ENCODE results near the gene MCCD1. TPM values are rescaled to one million over a fixed set of nuclear protein-coding genes. Genes with fewer than 3 reads are reported as not detected.
"Not testable (repeated sequence)": the region's sequence is repeated elsewhere in the genome, so short reads cannot be mapped to it uniquely, and the experiment has no call there.

Gene MCCD1
- total RNA-seq, 1 experiment from 2014 or later: not detected

- TF ChIP-seq, protein P1, sequence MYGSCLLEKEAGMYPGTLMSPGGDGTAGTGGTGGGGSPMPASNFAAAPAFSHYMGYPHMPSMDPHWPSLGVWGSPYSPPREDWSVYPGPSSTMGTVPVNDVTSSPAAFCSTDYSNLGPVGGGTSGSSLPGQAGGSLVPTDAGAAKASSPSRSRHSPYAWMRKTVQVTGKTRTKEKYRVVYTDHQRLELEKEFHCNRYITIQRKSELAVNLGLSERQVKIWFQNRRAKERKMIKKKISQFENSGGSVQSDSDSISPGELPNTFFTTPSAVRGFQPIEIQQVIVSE (CRISPR knock-in tag; IDR thresholded peaks at IDR 0.05; ENCODE audit: borderline replicate concordance): no peak
Measured at GRCh38 chr6:31548544-31548873, 19.7 kb downstream of the MCCD1 start (continued).

GRCh38 chr6:31551371-31551770 lies 22.6 kb downstream of the MCCD1 start:
- POLR2A ChIA-PET: interaction anchor here (0.6 to 1.4 kb wide), 6 partner anchors 10 to 113 kb away, joined by 3 to 6 read pairs (median 4); partner anchors contain the start of genes DDX39B, GPANK1 and NCR3

DNA sequence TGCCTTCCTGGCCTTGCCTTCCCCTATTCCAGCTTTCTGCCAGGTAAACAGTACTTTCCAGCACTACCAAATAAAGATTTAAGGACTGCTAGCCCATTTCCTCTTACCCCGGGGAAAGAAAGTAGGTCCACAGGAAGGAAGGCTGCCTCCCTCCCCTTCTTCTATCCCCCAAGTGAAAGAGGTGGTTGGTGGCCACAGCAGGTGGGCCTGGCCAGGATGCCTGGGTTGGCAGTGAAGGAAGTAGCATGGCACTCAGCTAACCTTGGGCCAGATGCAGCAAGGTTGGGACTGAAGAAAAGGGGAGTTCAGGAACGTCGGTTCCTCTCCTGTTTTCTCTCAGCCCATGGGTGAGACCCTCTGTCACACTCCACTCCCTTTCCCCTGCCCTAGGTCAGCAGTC lies 27.5 kb downstream of the MCCD1 start:
- Mint-ChIP-seq H3K4me1 (peaks cover 9% of the 10 kb centered on the region), H3K4me3 (no peak overlapping the region), H3K9me3 (no peaks in the 10 kb centered on the region), H3K27me3 (ENCODE audit: low read depth) (no peaks in the 10 kb centered on the region), H3K36me3 (peaks cover 19% of the 10 kb centered on the region), H3K27ac (no peak overlapping the region)
- ChIA-PET POLR2A (no interaction called here), CTCF (interaction anchor here (0.8 to 2.1 kb wide), 5 partner anchors 10 to 43 kb away, joined by 3 to 7 read pairs (median 3); partner anchors contain the start of genes ATP6V1G2 and NCR3)
- no peak for DNase-seq (ENCODE audit: low spot score)
- ATAC-seq: no peak
- TF ChIP-seq TEAD1 (CRISPR knock-in tag; IDR thresholded peaks at IDR 0.05) (no peak), TEAD4 (CRISPR knock-in tag; IDR thresholded peaks at IDR 0.05) (no peak), MXD4 (CRISPR knock-in tag; IDR thresholded peaks at IDR 0.05; ENCODE audit: borderline replicate concordance) (no peak), JAZF1 (CRISPR knock-in tag; IDR thresholded peaks at IDR 0.05) (no peak), OVOL2 (CRISPR knock-in tag; IDR thresholded peaks at IDR 0.05; ENCODE audit: borderline replicate concordance) (no peak), CREB1 (CRISPR knock-in tag; IDR thresholded peaks at IDR 0.05) (no peak), ATF1 (CRISPR knock-in tag; IDR thresholded peaks at IDR 0.05) (no peak)
- TF ChIP-seq, protein P2, sequence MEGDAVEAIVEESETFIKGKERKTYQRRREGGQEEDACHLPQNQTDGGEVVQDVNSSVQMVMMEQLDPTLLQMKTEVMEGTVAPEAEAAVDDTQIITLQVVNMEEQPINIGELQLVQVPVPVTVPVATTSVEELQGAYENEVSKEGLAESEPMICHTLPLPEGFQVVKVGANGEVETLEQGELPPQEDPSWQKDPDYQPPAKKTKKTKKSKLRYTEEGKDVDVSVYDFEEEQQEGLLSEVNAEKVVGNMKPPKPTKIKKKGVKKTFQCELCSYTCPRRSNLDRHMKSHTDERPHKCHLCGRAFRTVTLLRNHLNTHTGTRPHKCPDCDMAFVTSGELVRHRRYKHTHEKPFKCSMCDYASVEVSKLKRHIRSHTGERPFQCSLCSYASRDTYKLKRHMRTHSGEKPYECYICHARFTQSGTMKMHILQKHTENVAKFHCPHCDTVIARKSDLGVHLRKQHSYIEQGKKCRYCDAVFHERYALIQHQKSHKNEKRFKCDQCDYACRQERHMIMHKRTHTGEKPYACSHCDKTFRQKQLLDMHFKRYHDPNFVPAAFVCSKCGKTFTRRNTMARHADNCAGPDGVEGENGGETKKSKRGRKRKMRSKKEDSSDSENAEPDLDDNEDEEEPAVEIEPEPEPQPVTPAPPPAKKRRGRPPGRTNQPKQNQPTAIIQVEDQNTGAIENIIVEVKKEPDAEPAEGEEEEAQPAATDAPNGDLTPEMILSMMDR (IDR thresholded peaks at IDR 0.05): no peak
- TF ChIP-seq, protein P1 (CRISPR knock-in tag; IDR thresholded peaks at IDR 0.05; ENCODE audit: borderline replicate concordance): no peak

More at GRCh38 chr6:31551371-31551770, 22.6 kb downstream of the MCCD1 start:
- peak; percentile 6; the same call in 1 of the 2 replicates for ATAC-seq
- H3K27me3 Mint-ChIP-seq (ENCODE audit: low read depth); H3K4me3 Mint-ChIP-seq; H3K9me3 Mint-ChIP-seq; H3K4me1 Mint-ChIP-seq: not testable (repeated sequence)
- peak; percentile 62 for DNase-seq (ENCODE audit: low spot score)
- TF ChIP-seq, protein P2 (IDR thresholded peaks at IDR 0.05): 0 out of 2 replicates have a peak, but pooled peaks have one; percentile 24
- TF ChIP-seq ZNF121 (CRISPR knock-in tag; IDR thresholded peaks at IDR 0.05): 0 out of 2 replicates have a peak, but pooled peaks have one; percentile 45
- CTCF ChIA-PET: interaction anchor here (0.6 to 7.2 kb wide), 36 partner anchors 9 to 515 kb away, joined by 3 to 319 read pairs (median 4); partner anchors contain the start of genes C6orf47, DDAH2, DDX39B and LST1
- Mint-ChIP-seq H3K27ac (peak overlapping the region; percentile 70; the same call in 1 of the 2 replicates), H3K36me3 (peaks cover 22% of the 10 kb centered on the region)

DNA sequence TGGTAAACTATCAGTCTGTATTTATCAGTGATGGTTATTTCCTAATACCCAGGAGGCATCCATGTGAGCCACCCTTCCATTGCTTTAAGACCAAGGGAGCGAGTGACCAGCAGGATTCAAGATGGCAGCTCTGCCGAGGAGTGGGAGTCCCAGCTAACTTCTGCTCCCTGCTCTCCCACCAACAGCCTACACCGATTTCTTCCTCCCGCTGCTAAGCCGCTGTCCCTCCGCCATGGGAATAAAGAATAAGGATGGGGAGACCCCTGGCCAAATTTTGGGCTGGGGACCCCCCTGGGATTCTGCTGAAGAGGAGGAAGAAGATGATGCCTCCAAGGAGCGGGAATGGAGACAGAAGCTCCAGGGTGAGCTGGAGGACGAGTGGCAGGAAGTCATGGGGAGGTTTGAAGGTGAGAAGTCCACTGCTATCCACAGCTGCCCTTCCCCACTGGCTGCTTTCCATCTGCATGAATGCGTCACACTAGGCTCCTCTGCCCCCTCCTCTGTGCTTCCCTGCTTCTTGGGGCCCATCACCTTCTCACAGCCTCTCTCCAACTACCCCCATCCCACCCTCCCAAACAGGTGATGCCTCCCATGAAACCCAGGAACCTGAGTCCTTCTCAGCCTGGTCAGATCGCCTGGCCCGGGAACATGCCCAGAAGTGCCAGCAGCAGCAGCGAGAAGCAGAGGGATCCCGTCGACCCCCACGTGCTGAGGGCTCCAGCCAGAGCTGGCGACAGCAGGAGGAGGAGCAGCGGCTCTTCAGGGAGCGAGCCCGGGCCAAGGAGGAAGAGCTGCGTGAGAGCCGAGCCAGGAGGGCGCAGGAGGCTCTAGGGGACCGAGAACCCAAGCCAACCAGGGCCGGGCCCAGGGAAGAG lies 28.9 kb downstream of the MCCD1 start:
- Mint-ChIP-seq H3K9me3 (no peaks in the 10 kb centered on the region), H3K4me3 (no peak overlapping the region), H3K27ac (no peak overlapping the region), H3K4me1 (peaks cover 9% of the 10 kb centered on the region), H3K27me3 (ENCODE audit: low read depth) (no peaks in the 10 kb centered on the region), H3K36me3 (peaks cover 17% of the 10 kb centered on the region)
- DNase-seq (ENCODE audit: low spot score): no peak
- ChIA-PET POLR2A (interaction anchor here (1.3 kb wide), 1 partner anchor 23 kb away, joined by 3 read pairs; no protein-coding TSS in a partner anchor), CTCF (interaction anchor here (0.7 to 2.1 kb wide), 5 partner anchors 11 to 79 kb away, joined by 3 to 7 read pairs (median 4); partner anchors contain the start of genes ATP6V1G2 and LST1)
- no peak for ATAC-seq
- TF ChIP-seq, protein P1 (CRISPR knock-in tag; IDR thresholded peaks at IDR 0.05; ENCODE audit: borderline replicate concordance): no peak
- TF ChIP-seq FOXJ3 (CRISPR knock-in tag; IDR thresholded peaks at IDR 0.05; ENCODE audit: borderline replicate concordance) (no peak), SP1 (CRISPR knock-in tag; conservative IDR thresholded peaks at IDR 0.05) (no peak), SMAD3 (CRISPR knock-in tag; IDR thresholded peaks at IDR 0.05; ENCODE audit: borderline replicate concordance) (no peak), CBFB (CRISPR knock-in tag; IDR thresholded peaks at IDR 0.05; ENCODE audit: low read depth) (no peak)
- TF ChIP-seq, protein P3, sequence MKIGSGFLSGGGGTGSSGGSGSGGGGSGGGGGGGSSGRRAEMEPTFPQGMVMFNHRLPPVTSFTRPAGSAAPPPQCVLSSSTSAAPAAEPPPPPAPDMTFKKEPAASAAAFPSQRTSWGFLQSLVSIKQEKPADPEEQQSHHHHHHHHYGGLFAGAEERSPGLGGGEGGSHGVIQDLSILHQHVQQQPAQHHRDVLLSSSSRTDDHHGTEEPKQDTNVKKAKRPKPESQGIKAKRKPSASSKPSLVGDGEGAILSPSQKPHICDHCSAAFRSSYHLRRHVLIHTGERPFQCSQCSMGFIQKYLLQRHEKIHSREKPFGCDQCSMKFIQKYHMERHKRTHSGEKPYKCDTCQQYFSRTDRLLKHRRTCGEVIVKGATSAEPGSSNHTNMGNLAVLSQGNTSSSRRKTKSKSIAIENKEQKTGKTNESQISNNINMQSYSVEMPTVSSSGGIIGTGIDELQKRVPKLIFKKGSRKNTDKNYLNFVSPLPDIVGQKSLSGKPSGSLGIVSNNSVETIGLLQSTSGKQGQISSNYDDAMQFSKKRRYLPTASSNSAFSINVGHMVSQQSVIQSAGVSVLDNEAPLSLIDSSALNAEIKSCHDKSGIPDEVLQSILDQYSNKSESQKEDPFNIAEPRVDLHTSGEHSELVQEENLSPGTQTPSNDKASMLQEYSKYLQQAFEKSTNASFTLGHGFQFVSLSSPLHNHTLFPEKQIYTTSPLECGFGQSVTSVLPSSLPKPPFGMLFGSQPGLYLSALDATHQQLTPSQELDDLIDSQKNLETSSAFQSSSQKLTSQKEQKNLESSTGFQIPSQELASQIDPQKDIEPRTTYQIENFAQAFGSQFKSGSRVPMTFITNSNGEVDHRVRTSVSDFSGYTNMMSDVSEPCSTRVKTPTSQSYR (CRISPR knock-in tag; IDR thresholded peaks at IDR 0.05): no peak
- TF ChIP-seq, protein P4, sequence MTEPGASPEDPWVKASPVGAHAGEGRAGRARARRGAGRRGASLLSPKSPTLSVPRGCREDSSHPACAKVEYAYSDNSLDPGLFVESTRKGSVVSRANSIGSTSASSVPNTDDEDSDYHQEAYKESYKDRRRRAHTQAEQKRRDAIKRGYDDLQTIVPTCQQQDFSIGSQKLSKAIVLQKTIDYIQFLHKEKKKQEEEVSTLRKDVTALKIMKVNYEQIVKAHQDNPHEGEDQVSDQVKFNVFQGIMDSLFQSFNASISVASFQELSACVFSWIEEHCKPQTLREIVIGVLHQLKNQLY (CRISPR knock-in tag; IDR thresholded peaks at IDR 0.05): no peak
